Measurements from ENCODE around the gene GPATCH11.

Gene GPATCH11

GRCh38 chr2:37102588-37102987, 18.3 kb downstream of the GPATCH11 start:
- ATAC-seq (ENCODE audit: insufficient read depth, low read depth) (no peak), DNase-seq (no peak)
- H3K27me3 ChIP-seq (ENCODE audit: insufficient read depth, low read length, poor library complexity) = no peaks in the 10 kb centered on the region
- no peaks in the 10 kb centered on the region for H3K9me3 ChIP-seq (ENCODE audit: insufficient read depth, low read length, severe bottlenecking)
- H3K36me3 ChIP-seq (ENCODE audit: insufficient read depth, low read length) = peaks cover 81% of the 10 kb centered on the region
- H4K20me1 ChIP-seq (ENCODE audit: insufficient read depth, low read length) = no peaks in the 10 kb centered on the region
- no peaks in the 10 kb centered on the region for H3K79me2 ChIP-seq (ENCODE audit: insufficient read depth, low read length)
- H3K9ac ChIP-seq (ENCODE audit: low read depth, low read length) = no peak overlapping the region
- no peak overlapping the region for H3K27ac ChIP-seq (ENCODE audit: low read length)
- H3K4me1 ChIP-seq (ENCODE audit: insufficient read depth, low read length) = no peaks in the 10 kb centered on the region
- no peak overlapping the region for H3K4me2 ChIP-seq (ENCODE audit: insufficient read depth, low read length)
- TF ChIP-seq EZH2 (IDR thresholded peaks at IDR 0.05; ENCODE audit: borderline replicate concordance, low read depth, low read length, severe bottlenecking) = no peak
- TF ChIP-seq, protein P1, sequence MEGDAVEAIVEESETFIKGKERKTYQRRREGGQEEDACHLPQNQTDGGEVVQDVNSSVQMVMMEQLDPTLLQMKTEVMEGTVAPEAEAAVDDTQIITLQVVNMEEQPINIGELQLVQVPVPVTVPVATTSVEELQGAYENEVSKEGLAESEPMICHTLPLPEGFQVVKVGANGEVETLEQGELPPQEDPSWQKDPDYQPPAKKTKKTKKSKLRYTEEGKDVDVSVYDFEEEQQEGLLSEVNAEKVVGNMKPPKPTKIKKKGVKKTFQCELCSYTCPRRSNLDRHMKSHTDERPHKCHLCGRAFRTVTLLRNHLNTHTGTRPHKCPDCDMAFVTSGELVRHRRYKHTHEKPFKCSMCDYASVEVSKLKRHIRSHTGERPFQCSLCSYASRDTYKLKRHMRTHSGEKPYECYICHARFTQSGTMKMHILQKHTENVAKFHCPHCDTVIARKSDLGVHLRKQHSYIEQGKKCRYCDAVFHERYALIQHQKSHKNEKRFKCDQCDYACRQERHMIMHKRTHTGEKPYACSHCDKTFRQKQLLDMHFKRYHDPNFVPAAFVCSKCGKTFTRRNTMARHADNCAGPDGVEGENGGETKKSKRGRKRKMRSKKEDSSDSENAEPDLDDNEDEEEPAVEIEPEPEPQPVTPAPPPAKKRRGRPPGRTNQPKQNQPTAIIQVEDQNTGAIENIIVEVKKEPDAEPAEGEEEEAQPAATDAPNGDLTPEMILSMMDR (IDR thresholded peaks at IDR 0.05; ENCODE audit: borderline replicate concordance, extremely low read depth, low read length, poor library complexity, severe bottlenecking) = no peak
- H2AFZ ChIP-seq (ENCODE audit: low read depth, low read length) = no peak overlapping the region
- H3K4me3 ChIP-seq (ENCODE audit: low read depth in 1 of 2, low read length in 2 of 2) = no peak overlapping the region

DNA sequence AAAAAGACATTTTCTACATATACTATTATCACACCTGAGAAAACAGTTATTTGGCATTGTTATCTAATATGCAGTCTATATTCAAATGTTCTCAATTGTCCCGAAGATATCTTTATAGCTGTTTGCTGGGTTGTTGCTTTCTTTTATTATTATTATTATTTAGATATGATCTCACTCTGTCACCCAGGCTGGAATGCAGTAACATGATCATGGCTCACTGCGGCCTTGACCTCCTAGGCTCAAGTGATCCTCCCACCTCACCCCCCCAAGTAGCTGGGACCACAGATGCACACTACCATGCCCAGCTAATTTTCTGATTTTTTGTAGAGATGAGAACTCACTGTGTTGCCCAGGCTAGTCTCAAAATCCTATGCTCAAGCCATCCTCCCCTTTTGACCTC, 19.9 kb downstream of the GPATCH11 start:
- H4K20me1 ChIP-seq (ENCODE audit: insufficient read depth, low read length) = no peaks in the 10 kb centered on the region
- no peak overlapping the region for H3K4me3 ChIP-seq (ENCODE audit: low read depth in 1 of 2, low read length in 2 of 2)
- no peaks in the 10 kb centered on the region for H3K27me3 ChIP-seq (ENCODE audit: insufficient read depth, low read length, poor library complexity)
- H3K4me2 ChIP-seq (ENCODE audit: insufficient read depth, low read length) = no peak overlapping the region
- ATAC-seq (ENCODE audit: insufficient read depth, low read depth) (no peak), DNase-seq (no peak)
- no peak overlapping the region for H3K27ac ChIP-seq (ENCODE audit: low read length)
- no peaks in the 10 kb centered on the region for H3K9me3 ChIP-seq (ENCODE audit: insufficient read depth, low read length, severe bottlenecking)
- no peak overlapping the region for H3K9ac ChIP-seq (ENCODE audit: low read depth, low read length)
- H3K4me1 ChIP-seq (ENCODE audit: insufficient read depth, low read length) = no peaks in the 10 kb centered on the region
- TF ChIP-seq, protein P1 (IDR thresholded peaks at IDR 0.05; ENCODE audit: borderline replicate concordance, extremely low read depth, low read length, poor library complexity, severe bottlenecking) = no peak
- TF ChIP-seq EZH2 (IDR thresholded peaks at IDR 0.05; ENCODE audit: borderline replicate concordance, low read depth, low read length, severe bottlenecking) = no peak
- H3K79me2 ChIP-seq (ENCODE audit: insufficient read depth, low read length) = no peaks in the 10 kb centered on the region
- H3K36me3 ChIP-seq (ENCODE audit: insufficient read depth, low read length) = peaks cover 88% of the 10 kb centered on the region
- no peak overlapping the region for H2AFZ ChIP-seq (ENCODE audit: low read depth, low read length)

DNA sequence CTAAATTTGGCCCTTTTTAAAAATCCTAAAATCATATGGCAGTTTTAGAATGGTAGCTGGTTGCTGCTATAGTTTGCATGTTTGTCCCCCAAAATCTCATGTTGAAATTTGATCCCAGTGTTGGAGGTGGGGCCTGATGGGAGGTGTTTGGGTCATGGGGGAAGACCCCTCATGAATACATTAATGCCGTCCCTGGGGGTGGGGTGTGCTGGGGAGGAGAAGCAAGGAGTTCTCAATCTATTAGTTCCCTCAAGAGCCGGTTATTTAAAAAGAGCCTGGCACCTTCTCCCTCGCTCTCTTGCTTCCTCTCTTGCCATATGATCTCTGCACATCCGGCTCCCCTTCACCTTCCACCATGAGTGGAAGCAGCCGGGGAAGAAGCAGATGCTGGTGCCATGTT, 20.8 kb downstream of the GPATCH11 start:
- ATAC-seq (ENCODE audit: insufficient read depth, low read depth) = no peak
- Histone ChIP-seq H3K4me1 (ENCODE audit: insufficient read depth, low read length) (no peaks in the 10 kb centered on the region), H3K27me3 (ENCODE audit: insufficient read depth, low read length, poor library complexity) (no peaks in the 10 kb centered on the region), H3K4me3 (ENCODE audit: low read depth in 1 of 2, low read length in 2 of 2) (no peak overlapping the region), H3K9ac (ENCODE audit: low read depth, low read length) (no peak overlapping the region), H3K9me3 (ENCODE audit: insufficient read depth, low read length, severe bottlenecking) (no peaks in the 10 kb centered on the region), H4K20me1 (ENCODE audit: insufficient read depth, low read length) (no peaks in the 10 kb centered on the region), H3K79me2 (ENCODE audit: insufficient read depth, low read length) (no peaks in the 10 kb centered on the region), H3K4me2 (ENCODE audit: insufficient read depth, low read length) (no peak overlapping the region), H3K27ac (ENCODE audit: low read length) (no peak overlapping the region), H3K36me3 (ENCODE audit: insufficient read depth, low read length) (peaks cover 88% of the 10 kb centered on the region), H2AFZ (ENCODE audit: low read depth, low read length) (no peak overlapping the region)
- no peak for DNase-seq
- no peak for TF ChIP-seq EZH2 (IDR thresholded peaks at IDR 0.05; ENCODE audit: borderline replicate concordance, low read depth, low read length, severe bottlenecking)
- TF ChIP-seq, protein P1 (IDR thresholded peaks at IDR 0.05; ENCODE audit: borderline replicate concordance, extremely low read depth, low read length, poor library complexity, severe bottlenecking) = no peak

DNA sequence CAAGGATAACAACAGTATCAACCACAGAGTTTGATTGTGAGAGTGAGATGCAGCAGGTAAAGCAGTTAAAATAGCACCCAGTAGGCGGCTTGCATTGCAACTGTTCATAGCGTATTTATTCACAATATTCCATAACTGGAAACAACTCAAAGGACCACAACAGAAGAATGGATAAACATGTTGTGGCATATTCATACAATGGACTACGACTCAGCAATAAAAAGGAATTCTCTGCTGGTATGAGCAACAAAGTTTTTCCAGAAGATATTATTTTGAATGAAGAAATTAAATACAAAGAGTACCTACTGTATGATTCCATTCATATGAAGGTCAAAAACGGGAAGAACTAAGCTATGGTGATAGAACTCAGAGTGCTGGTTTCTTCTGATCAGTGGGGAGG, 25.2 kb downstream of the GPATCH11 start:
- H3K36me3 ChIP-seq (ENCODE audit: insufficient read depth, low read length) = peaks cover 86% of the 10 kb centered on the region

More for the DNA sequence above, 25.2 kb downstream of the GPATCH11 start:
- no peak for DNase-seq
- TF ChIP-seq EZH2 (IDR thresholded peaks at IDR 0.05; ENCODE audit: borderline replicate concordance, low read depth, low read length, severe bottlenecking) = no peak
- TF ChIP-seq, protein P1 (IDR thresholded peaks at IDR 0.05; ENCODE audit: borderline replicate concordance, extremely low read depth, low read length, poor library complexity, severe bottlenecking) = no peak
- Histone ChIP-seq H3K27ac (ENCODE audit: low read length) (no peak overlapping the region), H3K4me3 (ENCODE audit: low read depth in 1 of 2, low read length in 2 of 2) (no peak overlapping the region), H2AFZ (ENCODE audit: low read depth, low read length) (no peak overlapping the region), H3K79me2 (ENCODE audit: insufficient read depth, low read length) (no peaks in the 10 kb centered on the region), H3K27me3 (ENCODE audit: insufficient read depth, low read length, poor library complexity) (no peaks in the 10 kb centered on the region), H3K4me2 (ENCODE audit: insufficient read depth, low read length) (no peak overlapping the region), H4K20me1 (ENCODE audit: insufficient read depth, low read length) (no peaks in the 10 kb centered on the region), H3K9me3 (ENCODE audit: insufficient read depth, low read length, severe bottlenecking) (no peaks in the 10 kb centered on the region), H3K4me1 (ENCODE audit: insufficient read depth, low read length) (no peaks in the 10 kb centered on the region), H3K9ac (ENCODE audit: low read depth, low read length) (no peak overlapping the region)
- no peak for ATAC-seq (ENCODE audit: insufficient read depth, low read depth)
